ENCODE data around the gene ERGIC1. TPM values are rescaled to one million over a fixed set of nuclear protein-coding genes. Genes with fewer than 3 reads are reported as not detected.

ERGIC1 gene, protein sequence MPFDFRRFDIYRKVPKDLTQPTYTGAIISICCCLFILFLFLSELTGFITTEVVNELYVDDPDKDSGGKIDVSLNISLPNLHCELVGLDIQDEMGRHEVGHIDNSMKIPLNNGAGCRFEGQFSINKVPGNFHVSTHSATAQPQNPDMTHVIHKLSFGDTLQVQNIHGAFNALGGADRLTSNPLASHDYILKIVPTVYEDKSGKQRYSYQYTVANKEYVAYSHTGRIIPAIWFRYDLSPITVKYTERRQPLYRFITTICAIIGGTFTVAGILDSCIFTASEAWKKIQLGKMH
- polyA plus RNA-seq (59.1 and 69.4 TPM in 2 replicates), polyA minus RNA-seq (54.3 and 58.1 TPM in 2 replicates)

DNA sequence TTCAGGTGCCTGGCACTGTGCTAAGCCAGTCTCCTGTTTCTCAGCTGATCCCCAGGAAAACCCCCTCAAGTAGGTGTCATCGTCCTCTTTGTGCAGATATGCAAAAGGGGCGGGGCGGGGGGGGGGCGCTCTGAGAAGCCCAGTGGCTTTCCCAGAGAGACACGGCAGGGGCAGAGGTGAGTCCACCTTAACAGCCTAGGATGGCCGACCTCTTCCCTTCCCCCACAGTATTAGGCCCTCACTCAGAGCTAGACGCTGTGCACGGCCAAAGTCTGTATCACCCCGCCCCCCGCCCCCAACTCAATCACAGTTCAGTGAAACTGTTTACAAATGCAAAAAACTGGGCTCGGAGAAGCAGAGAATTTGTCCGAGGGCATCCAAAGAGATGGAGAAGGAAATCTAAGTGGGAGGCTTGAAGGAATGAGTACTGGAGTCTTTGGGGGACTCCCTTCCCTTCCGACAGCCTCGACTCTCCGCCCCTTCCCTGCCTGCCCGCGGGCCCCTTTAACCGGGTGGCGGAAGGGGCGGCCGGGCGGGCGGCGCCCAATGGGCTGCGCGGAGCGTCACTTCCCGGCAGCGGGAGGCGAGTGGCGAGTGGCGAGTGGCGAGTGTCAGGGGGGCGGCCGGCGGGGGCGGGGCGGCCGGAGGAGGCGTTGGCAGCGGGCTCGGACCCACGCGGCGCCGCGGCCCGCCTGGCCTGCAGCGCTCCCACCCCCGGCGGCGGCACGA lies at the start of gene ERGIC1:
Gene ERGIC1, plus strand, starts transcription at position 566 of the 729 bp plus-strand sequence. Its CDS starts 163 bp downstream, at position 729.
- peak within 1 kb of the TSS; percentile 88 for H3K4me2 ChIP-seq (ENCODE audit: low read length)
- peak within 1 kb of the TSS; percentile 82 for H3K9ac ChIP-seq (ENCODE audit: low read length)
- peak within 1 kb of the TSS; percentile 45 for H3K27ac ChIP-seq (ENCODE audit: low read length)
- H3K36me3 ChIP-seq (ENCODE audit: insufficient read depth, low read length), result no peaks in the 10 kb centered on the region
- no peaks in the 10 kb centered on the region for H4K20me1 ChIP-seq (ENCODE audit: insufficient read depth)
- no peaks in the 10 kb centered on the region for H3F3A ChIP-seq (ENCODE audit: insufficient read depth, low read length, poor library complexity, severe bottlenecking)
- no peak for TF ChIP-seq RAD21 (conservative IDR thresholded peaks at IDR 0.05)
- TF ChIP-seq, protein P1, sequence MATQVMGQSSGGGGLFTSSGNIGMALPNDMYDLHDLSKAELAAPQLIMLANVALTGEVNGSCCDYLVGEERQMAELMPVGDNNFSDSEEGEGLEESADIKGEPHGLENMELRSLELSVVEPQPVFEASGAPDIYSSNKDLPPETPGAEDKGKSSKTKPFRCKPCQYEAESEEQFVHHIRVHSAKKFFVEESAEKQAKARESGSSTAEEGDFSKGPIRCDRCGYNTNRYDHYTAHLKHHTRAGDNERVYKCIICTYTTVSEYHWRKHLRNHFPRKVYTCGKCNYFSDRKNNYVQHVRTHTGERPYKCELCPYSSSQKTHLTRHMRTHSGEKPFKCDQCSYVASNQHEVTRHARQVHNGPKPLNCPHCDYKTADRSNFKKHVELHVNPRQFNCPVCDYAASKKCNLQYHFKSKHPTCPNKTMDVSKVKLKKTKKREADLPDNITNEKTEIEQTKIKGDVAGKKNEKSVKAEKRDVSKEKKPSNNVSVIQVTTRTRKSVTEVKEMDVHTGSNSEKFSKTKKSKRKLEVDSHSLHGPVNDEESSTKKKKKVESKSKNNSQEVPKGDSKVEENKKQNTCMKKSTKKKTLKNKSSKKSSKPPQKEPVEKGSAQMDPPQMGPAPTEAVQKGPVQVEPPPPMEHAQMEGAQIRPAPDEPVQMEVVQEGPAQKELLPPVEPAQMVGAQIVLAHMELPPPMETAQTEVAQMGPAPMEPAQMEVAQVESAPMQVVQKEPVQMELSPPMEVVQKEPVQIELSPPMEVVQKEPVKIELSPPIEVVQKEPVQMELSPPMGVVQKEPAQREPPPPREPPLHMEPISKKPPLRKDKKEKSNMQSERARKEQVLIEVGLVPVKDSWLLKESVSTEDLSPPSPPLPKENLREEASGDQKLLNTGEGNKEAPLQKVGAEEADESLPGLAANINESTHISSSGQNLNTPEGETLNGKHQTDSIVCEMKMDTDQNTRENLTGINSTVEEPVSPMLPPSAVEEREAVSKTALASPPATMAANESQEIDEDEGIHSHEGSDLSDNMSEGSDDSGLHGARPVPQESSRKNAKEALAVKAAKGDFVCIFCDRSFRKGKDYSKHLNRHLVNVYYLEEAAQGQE (IDR thresholded peaks at IDR 0.05; ENCODE audit: borderline replicate concordance), result peak; percentile 26
- peak; percentile 35 for TF ChIP-seq TAF1 (IDR thresholded peaks at IDR 0.05; ENCODE audit: low read depth)
- peak within 1 kb of the TSS; percentile 88 for H3K4me3 ChIP-seq (ENCODE audit: low read length)
- H2AFZ ChIP-seq (ENCODE audit: low read depth, low read length), result peak within 1 kb of the TSS; percentile 45
- H3K79me2 ChIP-seq (replicated peaks; ENCODE audit: insufficient read depth, low read length), result peaks cover 24% of the 10 kb centered on the region
- no peaks in the 10 kb centered on the region for H3K9me2 ChIP-seq (ENCODE audit: insufficient read depth, low read length)
- no peaks in the 10 kb centered on the region for H3K9me3 ChIP-seq (ENCODE audit: low read length)
- H3K27me3 ChIP-seq (ENCODE audit: insufficient read depth, low read depth, low read length), result no peaks in the 10 kb centered on the region

DNA sequence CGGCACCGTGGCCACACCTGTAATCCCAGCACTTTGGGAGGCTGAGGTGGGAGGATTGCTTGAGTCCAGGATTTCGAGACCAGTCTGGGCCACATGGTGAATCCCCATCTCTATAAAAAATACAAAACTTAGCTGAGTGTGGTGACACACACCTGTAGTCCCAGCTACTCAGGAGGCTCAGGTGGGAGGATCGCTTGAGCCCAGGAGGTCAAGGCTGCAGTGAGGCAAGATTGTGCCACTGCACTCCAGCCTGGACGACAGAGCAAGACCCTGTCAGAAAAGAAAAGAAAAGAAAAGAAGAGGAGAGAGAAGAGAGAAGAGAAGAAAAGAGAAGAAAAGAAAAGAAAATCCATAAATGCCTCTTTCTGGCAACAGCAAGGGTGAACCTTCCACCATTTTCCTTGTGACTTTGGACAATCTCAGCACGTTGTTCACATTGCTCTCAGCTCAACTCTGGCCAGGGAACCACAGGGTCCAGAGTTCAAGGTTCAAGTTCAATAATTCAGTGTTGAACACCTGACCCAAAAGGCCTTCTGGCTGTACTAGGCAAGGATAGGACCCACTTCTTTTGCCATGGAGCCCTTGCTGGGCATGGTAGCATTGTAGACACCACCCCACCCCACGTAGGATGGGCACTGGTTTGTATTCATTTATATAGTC lies 48.5 kb upstream of the ERGIC1 start:
- no peaks in the 10 kb centered on the region for H3K36me3 ChIP-seq (ENCODE audit: insufficient read depth, low read length)

More for the DNA sequence above, 48.5 kb upstream of the ERGIC1 start:
- no peaks in the 10 kb centered on the region for H3F3A ChIP-seq (ENCODE audit: insufficient read depth, low read length, poor library complexity, severe bottlenecking)
- H4K20me1 ChIP-seq (ENCODE audit: insufficient read depth), result no peaks in the 10 kb centered on the region
- TF ChIP-seq EZH2 (IDR thresholded peaks at IDR 0.05; ENCODE audit: borderline replicate concordance, insufficient read depth, low read length, poor library complexity, severe bottlenecking), result no peak
- no peak for TF ChIP-seq RAD21 (conservative IDR thresholded peaks at IDR 0.05)
- TF ChIP-seq, protein P1 (IDR thresholded peaks at IDR 0.05; ENCODE audit: borderline replicate concordance), result no peak
- TF ChIP-seq, protein P2, sequence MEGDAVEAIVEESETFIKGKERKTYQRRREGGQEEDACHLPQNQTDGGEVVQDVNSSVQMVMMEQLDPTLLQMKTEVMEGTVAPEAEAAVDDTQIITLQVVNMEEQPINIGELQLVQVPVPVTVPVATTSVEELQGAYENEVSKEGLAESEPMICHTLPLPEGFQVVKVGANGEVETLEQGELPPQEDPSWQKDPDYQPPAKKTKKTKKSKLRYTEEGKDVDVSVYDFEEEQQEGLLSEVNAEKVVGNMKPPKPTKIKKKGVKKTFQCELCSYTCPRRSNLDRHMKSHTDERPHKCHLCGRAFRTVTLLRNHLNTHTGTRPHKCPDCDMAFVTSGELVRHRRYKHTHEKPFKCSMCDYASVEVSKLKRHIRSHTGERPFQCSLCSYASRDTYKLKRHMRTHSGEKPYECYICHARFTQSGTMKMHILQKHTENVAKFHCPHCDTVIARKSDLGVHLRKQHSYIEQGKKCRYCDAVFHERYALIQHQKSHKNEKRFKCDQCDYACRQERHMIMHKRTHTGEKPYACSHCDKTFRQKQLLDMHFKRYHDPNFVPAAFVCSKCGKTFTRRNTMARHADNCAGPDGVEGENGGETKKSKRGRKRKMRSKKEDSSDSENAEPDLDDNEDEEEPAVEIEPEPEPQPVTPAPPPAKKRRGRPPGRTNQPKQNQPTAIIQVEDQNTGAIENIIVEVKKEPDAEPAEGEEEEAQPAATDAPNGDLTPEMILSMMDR (IDR thresholded peaks at IDR 0.05; ENCODE audit: poor library complexity, severe bottlenecking), result no peak
- no peak for TF ChIP-seq MXI1 (conservative IDR thresholded peaks at IDR 0.05; ENCODE audit: poor library complexity, severe bottlenecking)
- no peak for TF ChIP-seq POLR2AphosphoS5 (IDR thresholded peaks at IDR 0.05)
- TF ChIP-seq TAF1 (IDR thresholded peaks at IDR 0.05; ENCODE audit: low read depth), result no peak
- no peak for TF ChIP-seq SMC3 (conservative IDR thresholded peaks at IDR 0.05; ENCODE audit: poor library complexity)
- no peak for TF ChIP-seq EP300 (conservative IDR thresholded peaks at IDR 0.05; ENCODE audit: poor library complexity, severe bottlenecking)
- H3K27me3 ChIP-seq (ENCODE audit: insufficient read depth, low read depth, low read length), result no peaks in the 10 kb centered on the region
- H3K4me2 ChIP-seq (ENCODE audit: low read length), result no peak overlapping the region
- H3K4me3 ChIP-seq (ENCODE audit: low read length), result no peak overlapping the region
- no peaks in the 10 kb centered on the region for H3K9me3 ChIP-seq (ENCODE audit: low read length)
- H2AFZ ChIP-seq (ENCODE audit: low read depth, low read length), result no peak overlapping the region
- H3K27ac ChIP-seq (ENCODE audit: low read length), result no peak overlapping the region
- no peaks in the 10 kb centered on the region for H3K9me2 ChIP-seq (ENCODE audit: insufficient read depth, low read length)
- H3K9ac ChIP-seq (ENCODE audit: low read length), result no peak overlapping the region
- no peaks in the 10 kb centered on the region for H3K79me2 ChIP-seq (replicated peaks; ENCODE audit: insufficient read depth, low read length)
